Endometrial microvascular endothelial cells (primary cell): ENCODE data around the gene TMEM178B. TPM values are rescaled to one million over a fixed set of nuclear protein-coding genes. Genes with fewer than 3 reads are reported as not detected.

ENCODE experiments used
- in situ Hi-C: cut with HindIII; loops from 2 replicates; pipeline ENCODE4 v1.10.0; 2017; ENCODE audit warnings: low sequenced_read_pairs, low pct_unique_long_range_greater_than_20kb; ENCODE audit errors: inconsistent ontology term
- total RNA-seq: library from RNA; depleted of rRNA; stranded (reverse); fragments of >200 nt; gene quantifications from one replicate; pipeline ENCODE4 v1.2.3, GENCODE V29; 2015; ENCODE audit errors: inconsistent ontology term

Gene TMEM178B
- total RNA-seq, 1 donor from 2014 or later: 0.28 TPM

DNA sequence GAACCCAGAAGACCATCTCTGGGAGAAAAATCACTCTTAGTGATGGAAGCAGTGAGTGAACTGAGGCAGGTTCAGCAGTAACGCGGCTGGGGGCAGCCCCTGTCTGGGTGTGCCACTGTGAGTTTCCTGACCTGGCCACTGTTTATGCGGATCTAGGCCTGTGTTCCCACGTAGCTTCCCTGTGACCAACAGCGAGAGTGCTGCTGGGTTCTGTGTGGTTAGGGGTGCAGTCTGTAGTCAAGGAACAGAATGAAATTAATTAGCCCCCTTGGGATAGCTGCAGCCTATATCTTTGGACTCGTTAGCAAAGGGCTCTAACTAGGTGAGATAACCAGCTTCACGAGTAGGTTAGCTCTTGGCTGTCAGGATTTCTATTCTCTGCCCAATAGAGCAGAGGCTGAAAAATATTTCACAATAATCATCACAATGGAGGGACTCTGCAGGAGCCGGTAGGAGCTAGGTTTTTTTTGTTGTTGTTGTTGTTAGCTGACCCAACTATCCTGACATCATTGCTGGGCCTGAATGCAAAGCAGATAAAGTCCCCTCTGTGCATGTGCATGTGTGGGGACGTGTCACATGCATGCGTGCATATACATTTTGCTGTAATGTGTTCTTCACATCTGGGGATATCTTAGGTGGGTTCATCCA lies 164.9 kb downstream of the TMEM178B start:
- in situ Hi-C loops: no loop called here

DNA sequence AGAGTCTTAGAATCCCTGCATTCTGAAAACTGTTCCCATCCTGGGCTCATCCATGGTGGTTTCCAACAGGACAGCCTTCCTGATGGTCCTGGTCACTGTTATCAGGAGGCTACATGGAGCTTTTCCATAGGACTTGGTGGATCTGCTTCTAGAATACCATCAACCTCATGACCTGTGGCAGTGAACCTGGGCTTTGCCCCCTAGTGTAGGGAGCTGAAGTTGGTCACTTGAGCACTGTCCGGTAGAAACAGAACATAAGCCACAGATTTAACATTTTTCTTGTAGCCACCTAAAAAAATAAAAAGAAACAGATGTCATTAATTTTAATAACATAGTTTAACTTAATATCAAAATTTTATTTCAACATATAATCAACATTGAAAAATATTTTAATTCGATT lies 165.8 kb downstream of the TMEM178B start:
- in situ Hi-C loops: no loop called here

DNA sequence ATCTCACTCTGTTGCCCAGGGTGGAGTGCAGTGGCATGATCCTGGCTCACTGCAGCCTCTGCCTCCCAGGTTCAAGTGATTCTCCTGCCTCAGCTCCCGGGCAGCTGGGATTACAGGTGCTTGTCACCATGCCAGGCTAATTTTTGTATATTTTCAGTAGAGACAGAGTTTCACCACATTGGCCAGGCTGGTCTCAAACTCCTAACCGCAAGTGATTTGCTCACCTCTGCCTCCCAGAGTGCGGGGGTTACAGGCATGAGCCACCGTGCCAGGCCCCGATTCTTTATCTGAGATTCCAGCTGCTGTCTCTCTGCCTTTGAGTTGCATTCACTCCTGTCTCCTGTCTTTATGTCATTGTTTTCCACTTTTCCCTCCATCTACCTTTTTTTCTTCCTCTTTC lies 168.7 kb downstream of the TMEM178B start:
- in situ Hi-C loops: no loop called here

DNA sequence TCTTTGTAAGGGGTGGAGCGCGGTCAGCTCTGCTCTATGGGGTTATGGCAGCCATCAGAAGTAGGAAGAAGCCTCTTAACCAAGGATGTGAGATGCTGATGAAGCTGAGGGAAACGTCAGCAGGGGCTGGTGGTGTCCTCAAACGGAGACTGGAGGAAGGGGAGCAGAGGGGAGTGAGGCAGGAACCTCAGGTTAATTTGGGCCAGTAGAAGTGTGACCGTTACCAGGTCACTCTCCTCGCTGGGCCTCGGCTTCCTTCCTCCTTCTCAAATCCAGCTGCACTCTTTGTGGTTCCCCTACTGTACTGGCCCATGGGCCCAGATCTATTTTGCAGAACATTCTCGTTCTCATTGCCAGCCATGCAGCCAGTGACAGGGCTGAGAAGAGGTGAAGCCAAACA lies 169.5 kb downstream of the TMEM178B start:
- in situ Hi-C loops: no loop called here

DNA sequence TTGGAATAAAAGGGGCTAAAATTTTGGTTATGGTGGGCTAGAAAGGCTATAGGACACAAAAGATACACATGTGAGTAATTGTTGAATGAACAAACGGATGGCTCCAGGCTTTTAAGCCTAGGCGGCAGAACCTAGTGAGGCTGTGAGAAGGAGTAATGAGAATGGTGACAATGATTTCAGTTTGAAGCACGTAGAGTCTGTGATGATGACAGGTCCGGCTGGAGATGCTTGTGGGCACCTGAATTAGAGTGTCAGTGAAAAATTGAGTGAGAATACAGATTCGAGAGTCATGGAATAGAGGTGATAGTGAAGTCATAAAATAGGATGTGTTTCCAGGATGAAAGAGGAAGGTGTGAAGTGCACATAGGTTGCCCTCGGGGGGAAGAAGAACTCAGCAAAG lies 170.6 kb downstream of the TMEM178B start:
- in situ Hi-C loops: no loop called here

DNA sequence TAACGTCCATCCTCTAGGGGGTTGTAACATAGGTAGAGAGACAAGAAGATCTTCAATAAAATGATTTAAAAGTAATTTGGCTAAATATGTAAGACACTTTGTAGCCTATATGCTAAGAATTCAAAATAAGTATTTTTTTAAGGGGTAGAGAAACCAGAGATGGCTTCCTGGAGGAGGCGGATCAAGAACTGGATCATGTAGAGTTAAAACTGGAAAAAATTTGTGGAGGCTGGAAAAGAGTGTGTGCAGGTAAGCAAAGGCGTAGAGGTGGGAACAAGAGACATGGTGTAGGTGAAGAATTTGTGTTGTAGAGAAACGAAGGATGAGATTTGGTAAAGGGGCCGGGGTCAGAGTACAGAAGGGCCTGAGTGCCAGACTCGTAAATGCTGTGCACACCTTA lies 172.6 kb downstream of the TMEM178B start:
- in situ Hi-C loops: no loop called here

DNA sequence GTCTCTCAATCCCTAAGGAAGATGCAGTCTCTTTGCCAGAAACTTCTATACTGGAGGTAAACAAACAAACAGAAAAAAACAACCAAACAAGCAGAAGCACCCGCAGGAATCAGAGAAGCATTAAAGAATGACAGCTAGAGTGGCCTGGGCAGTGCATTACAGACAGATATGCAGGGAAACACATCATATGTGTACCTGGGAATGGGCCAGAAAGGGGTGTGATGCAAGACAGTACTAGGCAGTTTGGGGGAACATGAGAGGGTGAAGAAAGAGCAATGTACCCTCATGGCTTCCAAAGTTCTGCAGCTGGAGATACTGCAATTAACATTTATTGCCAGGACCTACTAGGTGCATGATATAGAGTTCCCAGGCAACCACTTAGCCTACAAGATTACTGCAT lies 177.3 kb downstream of the TMEM178B start:
- in situ Hi-C loops: no loop called here

DNA sequence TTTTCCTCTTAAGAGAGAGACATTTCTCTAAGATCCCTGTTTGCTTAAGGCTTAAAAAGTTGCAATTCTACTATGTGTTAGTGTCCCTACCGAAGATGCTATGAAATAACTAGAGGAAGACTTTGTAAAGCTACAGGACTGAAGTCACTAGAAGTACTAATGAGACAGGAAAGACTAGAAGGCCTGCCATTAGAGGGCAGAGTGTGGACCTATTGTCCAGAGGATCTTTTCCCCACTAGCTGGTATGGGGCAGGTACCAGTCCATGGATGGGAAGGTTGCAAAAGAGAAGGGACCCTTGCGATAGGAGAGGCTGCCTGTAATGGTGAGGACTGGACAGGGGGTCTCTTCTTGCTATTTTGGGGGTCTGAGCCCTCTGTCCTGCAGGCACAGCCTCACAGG lies 178.1 kb downstream of the TMEM178B start:
- in situ Hi-C loops: no loop called here

DNA sequence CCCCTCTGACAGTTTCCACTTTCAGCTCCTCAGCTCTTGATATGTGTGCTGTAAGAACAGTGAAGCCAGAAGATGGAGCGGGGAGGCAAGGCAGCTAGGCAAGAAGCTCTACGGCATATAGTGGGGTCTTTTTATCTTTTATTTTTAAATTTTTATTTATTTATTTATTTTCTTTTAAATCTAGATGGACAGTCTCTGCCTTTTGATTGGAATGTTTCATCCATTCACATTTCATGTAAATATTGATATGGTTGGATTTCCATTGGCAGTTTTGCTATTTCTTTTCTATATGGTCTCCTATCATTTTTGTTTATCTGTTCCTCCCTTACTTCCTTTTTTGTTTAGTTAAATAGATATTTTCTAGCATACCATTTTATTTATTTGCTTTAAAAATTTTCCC lies 183.7 kb downstream of the TMEM178B start:
- in situ Hi-C loops: no loop called here

DNA sequence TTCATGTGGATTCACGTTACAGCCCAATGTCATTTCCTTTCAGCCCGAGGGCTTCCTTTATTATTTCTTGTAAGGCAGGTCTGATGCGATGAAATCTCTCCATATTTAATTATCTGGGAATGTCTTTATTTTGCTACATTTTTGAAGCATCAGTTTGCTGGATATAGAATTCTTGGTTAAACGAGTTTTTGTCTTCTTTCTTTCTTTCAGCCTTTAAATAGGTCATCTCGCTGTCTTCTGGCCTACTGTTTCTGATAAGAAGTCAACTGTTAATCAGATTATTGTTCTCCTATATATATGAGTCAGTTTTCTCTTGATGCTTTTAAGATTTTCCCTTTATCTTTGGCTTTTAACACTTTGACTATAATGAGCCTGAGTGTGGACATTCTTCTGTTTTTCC lies 184.7 kb downstream of the TMEM178B start:
- in situ Hi-C loops: no loop called here

DNA sequence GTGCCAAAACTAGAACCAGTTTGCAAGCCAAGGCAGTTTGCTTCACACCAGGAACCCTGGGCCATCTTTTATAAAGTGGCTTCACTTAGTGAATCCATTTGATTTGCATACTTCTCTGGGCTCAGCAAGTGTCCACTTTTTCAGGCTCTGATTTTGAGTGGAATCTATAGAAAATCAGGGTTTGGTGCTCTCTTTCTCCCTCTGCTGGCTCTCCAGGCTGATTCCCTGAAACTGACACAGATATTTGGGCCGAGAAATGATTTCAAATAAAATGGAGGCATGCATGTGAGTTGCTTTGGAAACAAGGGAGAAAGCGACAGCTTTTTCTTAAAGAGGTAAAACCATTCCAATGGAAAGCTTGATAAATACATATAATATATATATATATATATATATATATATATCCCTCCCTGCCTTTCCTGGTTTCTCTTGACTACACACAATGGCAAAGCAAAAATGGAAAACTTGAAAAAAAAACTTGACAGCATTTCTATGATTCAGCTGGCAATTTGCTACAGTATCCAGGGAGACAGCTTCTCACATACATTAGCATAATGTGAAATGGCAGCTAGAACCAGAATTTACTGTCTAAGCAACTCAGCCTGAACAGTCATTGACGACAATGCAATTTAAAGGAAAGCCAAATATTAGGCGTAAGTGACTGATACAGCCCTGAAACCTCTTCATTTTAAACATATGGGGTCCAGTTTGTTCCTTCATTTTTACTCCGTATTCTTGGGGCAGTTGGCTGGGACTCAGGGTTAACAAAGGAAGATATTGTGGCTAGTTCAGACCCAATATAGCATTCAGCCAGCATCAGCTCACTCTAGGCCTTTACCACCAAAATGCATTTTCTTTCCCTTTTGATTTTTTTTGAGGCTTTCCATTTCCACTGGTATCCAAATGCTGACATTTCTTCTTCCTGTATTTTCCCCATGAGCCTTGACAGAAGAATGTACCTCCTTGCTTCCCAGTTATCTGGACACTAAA lies 188.5 kb downstream of the TMEM178B start:
- in situ Hi-C loops: no loop called here

DNA sequence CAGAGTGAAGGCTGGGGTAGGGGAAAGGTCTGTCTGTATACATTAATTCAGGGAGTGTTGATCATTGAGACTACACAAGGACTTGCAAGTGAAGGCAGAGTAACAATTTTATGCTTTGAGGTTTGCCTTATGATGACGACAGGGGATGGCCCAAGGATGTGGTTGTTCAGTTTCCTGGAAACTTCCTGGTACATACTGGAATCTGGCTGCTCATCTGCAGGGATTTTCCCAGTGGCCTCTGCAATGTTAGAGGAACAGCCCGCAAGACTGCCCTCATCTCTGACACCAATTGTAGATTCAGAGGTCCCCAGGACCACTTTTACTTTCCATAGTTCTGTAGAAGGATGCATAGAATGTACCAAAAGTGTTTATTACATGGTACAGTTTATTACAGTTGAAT lies 189.6 kb downstream of the TMEM178B start:
- in situ Hi-C loops: no loop called here

DNA sequence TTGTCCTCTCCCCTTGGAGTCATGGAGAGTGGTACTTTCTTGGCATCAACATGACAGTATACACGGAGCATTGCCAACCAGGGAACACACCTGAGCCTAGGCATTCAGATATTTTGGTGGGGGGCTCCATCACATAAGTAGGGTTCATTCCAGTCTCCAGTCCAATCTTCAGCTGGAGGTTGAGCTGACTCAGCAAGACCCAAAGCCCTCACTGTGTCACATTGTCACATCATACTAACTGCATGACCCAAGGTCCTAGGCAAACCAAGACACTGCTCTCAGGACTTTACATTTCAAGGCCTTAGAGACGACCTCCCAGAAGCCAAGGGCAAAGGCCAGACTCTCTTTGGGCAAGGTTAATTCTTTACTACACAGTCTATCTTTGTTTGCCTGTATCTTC lies 190.1 kb downstream of the TMEM178B start:
- in situ Hi-C loops: no loop called here

DNA sequence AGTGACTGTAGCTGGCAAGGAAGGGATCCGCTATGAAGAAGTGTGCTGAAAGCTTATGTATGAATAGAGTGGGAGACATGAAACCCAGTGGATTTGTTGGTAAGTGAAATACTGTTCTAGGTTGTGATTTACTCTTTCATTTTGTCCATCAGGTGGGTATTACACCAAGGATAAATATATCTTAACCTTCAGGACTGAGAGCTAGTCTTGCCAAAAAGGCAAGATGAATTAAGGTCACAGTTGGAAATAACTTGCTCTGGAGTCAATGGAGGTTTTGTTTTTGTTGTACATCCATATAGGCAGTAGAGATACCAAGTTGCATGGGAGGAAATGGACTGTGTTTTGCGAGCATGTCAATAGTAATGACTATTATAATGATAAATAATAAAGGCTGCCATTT lies 190.6 kb downstream of the TMEM178B start:
- in situ Hi-C loops: no loop called here

DNA sequence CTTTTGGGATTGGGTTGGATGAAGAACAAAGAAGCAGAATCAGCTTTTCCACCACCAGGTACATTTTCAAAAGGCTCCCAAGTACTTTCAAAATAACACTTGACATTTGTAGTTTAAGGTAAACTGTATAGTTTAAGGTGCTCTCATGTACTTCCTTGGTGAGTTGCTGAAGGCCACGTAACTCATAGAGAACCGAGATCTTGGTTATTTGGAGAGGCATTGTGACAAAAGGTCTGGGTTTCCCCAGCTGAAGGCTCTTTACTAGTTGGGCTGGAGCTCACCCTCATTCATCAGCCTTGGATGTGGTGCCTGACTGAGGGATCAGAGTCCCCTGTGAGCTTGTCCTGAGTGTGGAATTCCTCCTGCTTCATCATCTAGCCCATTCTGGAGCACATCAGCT lies 191.8 kb downstream of the TMEM178B start:
- in situ Hi-C loops: no loop called here

DNA sequence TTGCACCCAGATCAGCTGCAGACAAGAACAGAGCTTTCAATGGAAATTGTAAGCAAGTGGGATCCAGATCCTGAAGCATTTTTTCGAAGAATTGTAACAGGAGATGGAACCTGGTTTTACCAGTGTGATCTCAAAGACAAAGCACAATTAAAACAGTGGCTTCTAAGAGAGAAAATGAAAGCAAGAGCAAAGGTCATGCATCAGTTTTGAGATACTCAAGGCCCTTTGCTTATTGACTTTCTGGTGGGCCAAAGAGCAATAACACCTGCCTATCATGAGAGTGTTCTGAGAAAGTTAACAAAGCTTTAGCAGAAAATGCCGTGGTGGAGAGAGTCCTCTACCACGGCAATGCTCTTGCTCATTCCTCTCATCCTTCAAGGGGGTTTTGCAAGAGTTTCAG lies 194.8 kb downstream of the TMEM178B start:
- in situ Hi-C loops: no loop called here

DNA sequence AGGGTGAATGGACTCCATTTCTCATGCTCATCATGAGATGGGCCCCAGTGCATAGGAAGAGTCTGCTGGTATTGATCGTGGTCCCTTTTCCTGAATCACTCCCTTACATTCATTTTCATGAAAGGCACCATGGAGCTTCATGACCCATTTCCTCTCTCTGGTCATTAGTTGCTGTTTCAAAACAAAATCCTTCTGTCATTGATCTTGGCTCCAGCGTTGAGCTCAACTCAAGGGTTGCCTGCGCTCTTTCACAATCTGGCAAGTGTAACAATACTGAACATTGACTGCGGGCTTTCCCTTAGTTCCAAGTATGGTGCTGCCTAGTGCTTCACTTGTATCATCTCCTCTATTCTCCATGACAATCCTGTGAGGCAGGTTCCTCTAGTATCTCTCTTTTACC lies 197.6 kb downstream of the TMEM178B start:
- in situ Hi-C loops: no loop called here

DNA sequence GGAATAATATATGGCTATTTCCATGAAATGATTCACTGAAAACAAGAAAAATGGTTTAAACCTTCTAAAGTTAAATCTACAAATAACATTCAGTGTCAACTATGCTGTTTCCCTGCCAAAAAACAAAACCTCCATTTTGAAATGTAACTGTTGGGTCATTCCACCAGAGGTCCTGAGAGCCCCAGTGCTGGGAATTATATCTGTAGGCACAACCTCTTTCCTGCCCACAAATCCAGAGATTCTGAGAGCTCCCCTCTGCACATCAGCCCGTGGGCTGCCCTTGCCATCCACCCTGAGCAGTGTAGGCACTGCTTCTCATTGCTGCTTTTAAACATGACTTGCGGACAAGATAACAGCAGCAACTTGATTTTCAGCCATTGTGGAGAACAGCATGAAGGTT lies 198.6 kb downstream of the TMEM178B start:
- in situ Hi-C loops: no loop called here

DNA sequence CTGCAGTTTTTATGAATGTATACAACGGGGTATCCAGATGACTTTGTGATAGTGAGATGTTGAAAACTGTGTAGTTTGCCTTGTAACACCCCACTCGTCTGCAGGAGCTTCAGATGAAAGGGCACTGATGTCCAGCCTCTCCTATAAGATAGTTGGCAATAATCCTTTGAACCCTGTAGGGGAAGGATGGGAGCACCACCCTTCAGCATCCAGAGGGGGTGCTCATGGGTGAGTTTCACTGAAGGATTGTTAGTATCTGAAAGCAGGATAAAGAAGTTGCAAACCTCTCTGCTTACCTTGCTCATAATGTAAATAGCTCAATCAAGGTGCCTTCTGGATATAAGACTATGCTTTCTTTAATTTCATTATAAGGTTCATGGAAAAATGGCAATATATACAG lies 201.5 kb downstream of the TMEM178B start:
- in situ Hi-C loops: no loop called here

DNA sequence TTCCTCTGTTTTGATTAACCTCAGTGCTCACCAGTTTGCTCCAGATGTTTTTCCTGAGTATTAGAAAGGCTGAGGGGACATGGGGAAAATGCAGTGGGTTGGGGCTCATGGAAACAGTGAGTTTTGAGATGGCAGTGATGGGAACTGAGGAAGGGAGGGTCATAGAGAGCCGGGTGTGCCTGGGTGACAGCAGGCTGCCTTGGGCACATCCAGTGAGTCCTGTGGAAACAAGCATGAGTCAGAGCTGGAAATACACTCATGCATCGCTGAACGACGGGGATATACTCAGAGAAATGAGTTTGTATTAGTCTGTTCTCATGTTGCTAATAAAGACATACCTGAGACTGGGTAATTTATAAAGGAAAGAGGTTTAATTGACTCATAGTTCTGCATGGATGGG lies 202.2 kb downstream of the TMEM178B start:
- in situ Hi-C loops: no loop called here
